Measurements from ENCODE around the gene MAP4K4. TPM values are rescaled to one million over a fixed set of nuclear protein-coding genes. Genes with fewer than 3 reads are reported as not detected.
A peak's percentile ranks its signal among the peaks of the same experiment; 100 is the strongest.

The MAP4K4 gene
- total RNA-seq, 2 experiments from 2014 or later: 67.2 to 181 TPM

DNA sequence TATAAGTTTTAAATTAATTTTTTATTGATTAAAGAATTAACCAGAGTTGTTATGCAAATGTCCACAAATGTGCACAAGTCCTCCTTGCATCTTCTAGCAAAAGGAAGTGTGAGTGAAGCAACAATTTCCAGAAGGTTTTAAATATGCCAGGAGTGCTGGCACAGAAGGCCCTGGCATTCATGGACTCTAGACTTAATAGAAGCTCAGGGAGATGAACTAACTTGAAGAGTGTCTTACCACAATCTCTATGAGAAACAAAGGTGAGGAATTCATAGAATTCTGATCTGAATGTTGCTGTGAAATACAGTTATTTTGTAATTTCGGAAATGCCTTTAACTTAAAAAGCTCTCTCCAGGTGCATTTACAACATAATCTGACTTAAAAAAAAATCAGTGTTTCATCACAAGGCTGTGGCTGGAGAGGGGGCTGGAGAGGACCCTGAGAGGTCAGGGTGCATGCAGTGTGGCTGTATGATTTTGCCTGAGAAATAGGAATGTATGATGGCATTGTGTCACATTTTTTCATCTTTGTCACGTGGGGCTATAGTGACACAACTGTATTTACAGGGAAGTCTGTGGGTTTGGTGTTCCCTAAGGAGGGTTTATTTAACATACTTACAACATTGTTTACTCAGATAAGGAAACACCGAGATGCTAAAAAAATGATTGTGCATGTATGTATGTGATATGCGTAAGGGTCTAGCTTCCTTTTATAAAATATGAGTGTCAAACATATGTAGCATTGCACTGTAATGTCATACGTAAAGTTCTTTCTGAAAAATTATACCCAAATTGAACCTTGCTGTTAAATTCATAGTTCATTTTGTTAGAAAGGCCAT, 66.2 kb downstream of the MAP4K4 start:
- H4K20me1 ChIP-seq (ENCODE audit: insufficient read depth, low read length): peaks cover 46% of the 10 kb centered on the region
- no peaks in the 10 kb centered on the region for H3K9me3 ChIP-seq (ENCODE audit: low read length)
- TF ChIP-seq, protein P1, sequence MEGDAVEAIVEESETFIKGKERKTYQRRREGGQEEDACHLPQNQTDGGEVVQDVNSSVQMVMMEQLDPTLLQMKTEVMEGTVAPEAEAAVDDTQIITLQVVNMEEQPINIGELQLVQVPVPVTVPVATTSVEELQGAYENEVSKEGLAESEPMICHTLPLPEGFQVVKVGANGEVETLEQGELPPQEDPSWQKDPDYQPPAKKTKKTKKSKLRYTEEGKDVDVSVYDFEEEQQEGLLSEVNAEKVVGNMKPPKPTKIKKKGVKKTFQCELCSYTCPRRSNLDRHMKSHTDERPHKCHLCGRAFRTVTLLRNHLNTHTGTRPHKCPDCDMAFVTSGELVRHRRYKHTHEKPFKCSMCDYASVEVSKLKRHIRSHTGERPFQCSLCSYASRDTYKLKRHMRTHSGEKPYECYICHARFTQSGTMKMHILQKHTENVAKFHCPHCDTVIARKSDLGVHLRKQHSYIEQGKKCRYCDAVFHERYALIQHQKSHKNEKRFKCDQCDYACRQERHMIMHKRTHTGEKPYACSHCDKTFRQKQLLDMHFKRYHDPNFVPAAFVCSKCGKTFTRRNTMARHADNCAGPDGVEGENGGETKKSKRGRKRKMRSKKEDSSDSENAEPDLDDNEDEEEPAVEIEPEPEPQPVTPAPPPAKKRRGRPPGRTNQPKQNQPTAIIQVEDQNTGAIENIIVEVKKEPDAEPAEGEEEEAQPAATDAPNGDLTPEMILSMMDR (conservative IDR thresholded peaks at IDR 0.05; ENCODE audit: low read length): no peak
- TF ChIP-seq EZH2phosphoT487 (IDR thresholded peaks at IDR 0.05; ENCODE audit: borderline replicate concordance, low read depth, low read length): no peak
- DNase-seq (ENCODE audit: low spot score): no peak
- H3K27ac ChIP-seq (ENCODE audit: low read depth, low read length, poor library complexity, severe bottlenecking): no peak overlapping the region
- H3K9me2 ChIP-seq (ENCODE audit: insufficient read depth, low read length): no peaks in the 10 kb centered on the region
- intact Hi-C loops (cut with micrococcal nuclease; ENCODE audit: unreplicated experiment): no loop called here
- peaks cover 40% of the 10 kb centered on the region for H3K4me1 ChIP-seq (ENCODE audit: insufficient read depth, low read length, poor library complexity, severe bottlenecking)
- no peak overlapping the region for H2AFZ ChIP-seq (ENCODE audit: low read length)
- H3K4me2 ChIP-seq (ENCODE audit: low read length): no peak overlapping the region
- ChIA-PET POLR2A (interaction anchor here (0.7 to 2.0 kb wide), 7 partner anchors 8 to 64 kb away, joined by 3 to 11 read pairs (median 5); no protein-coding TSS in a partner anchor), CTCF (ENCODE audit: unreplicated experiment) (no interaction called here)
- peaks cover 5% of the 10 kb centered on the region; the same call in 1 of the 2 replicates for H3K36me3 ChIP-seq (ENCODE audit: insufficient read depth, low read length)
- H3K4me3 ChIP-seq (ENCODE audit: low read depth, low read length, poor library complexity, severe bottlenecking): no peak overlapping the region
- no TSS peak for BruUV-seq (replicated peaks)
- peaks cover 91% of the 10 kb centered on the region for H3K79me2 ChIP-seq (ENCODE audit: insufficient read depth, low read depth, low read length)

DNA sequence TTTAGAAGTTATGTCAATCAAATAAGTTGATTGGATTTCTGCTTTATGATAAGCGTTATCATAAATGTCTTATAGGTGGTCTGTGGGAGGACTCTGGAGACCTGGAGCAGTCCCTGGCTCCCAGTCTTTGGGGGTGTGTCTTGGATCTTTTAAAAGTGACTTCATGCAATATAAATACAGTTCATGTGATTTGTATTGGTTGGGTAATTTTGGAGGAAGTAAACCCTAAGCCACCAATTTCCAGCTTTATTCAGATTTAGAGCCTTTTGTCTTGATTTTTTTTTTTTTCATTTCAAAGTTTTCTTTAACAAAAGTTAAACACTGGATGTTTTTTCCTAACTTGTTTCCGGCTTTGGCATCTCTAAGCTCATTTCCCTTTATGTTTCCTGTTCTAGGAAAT, 68.8 kb downstream of the MAP4K4 start:
- no peaks in the 10 kb centered on the region for H3K36me3 ChIP-seq (ENCODE audit: insufficient read depth, low read length)
- H2AFZ ChIP-seq (ENCODE audit: low read length): no peak overlapping the region
- no peak for DNase-seq (ENCODE audit: low spot score)
- H3K27ac ChIP-seq (ENCODE audit: low read depth, low read length, poor library complexity, severe bottlenecking): no peak overlapping the region
- intact Hi-C loops (cut with micrococcal nuclease; ENCODE audit: unreplicated experiment): no loop called here
- H3K4me2 ChIP-seq (ENCODE audit: low read length): peak overlapping the region; percentile 29
- H3K4me1 ChIP-seq (ENCODE audit: insufficient read depth, low read length, poor library complexity, severe bottlenecking): peaks cover 52% of the 10 kb centered on the region
- no TSS peak for BruUV-seq (replicated peaks)
- TF ChIP-seq EZH2phosphoT487 (IDR thresholded peaks at IDR 0.05; ENCODE audit: borderline replicate concordance, low read depth, low read length): no peak
- TF ChIP-seq, protein P1 (conservative IDR thresholded peaks at IDR 0.05; ENCODE audit: low read length): no peak
- H4K20me1 ChIP-seq (ENCODE audit: insufficient read depth, low read length): peaks cover 56% of the 10 kb centered on the region
- CTCF ChIA-PET (ENCODE audit: unreplicated experiment): interaction anchor here (0.6 kb wide), 1 partner anchor 474 kb away, joined by 3 read pairs; no protein-coding TSS in a partner anchor
- H3K9me2 ChIP-seq (ENCODE audit: insufficient read depth, low read length): no peaks in the 10 kb centered on the region
- no peaks in the 10 kb centered on the region for H3K9me3 ChIP-seq (ENCODE audit: low read length)
- peaks cover 100% of the 10 kb centered on the region for H3K79me2 ChIP-seq (ENCODE audit: insufficient read depth, low read depth, low read length)
- H3K4me3 ChIP-seq (ENCODE audit: low read depth, low read length, poor library complexity, severe bottlenecking): no peak overlapping the region
- POLR2A ChIA-PET: interaction anchor here (0.6 to 2.5 kb wide), 4 partner anchors 11 to 111 kb away, joined by 3 to 16 read pairs (median 11); no protein-coding TSS in a partner anchor
